Activated naive CD4-positive, alpha-beta T cell treated with anti-CD3 and anti-CD28 coated beads, Interleukin-2, amount 50 U/mL, for 16 hours (primary cell): ENCODE measurements around the gene PRLHR.
"Not testable (repeated sequence)": the region's sequence is repeated elsewhere in the genome, so short reads cannot be mapped to it uniquely, and the experiment has no call there.

Source experiments
- DNase-seq: peaks from one replicate; pipeline ENCODE4 v3.0.0-alpha.2; 2020

PRLHR gene

DNA sequence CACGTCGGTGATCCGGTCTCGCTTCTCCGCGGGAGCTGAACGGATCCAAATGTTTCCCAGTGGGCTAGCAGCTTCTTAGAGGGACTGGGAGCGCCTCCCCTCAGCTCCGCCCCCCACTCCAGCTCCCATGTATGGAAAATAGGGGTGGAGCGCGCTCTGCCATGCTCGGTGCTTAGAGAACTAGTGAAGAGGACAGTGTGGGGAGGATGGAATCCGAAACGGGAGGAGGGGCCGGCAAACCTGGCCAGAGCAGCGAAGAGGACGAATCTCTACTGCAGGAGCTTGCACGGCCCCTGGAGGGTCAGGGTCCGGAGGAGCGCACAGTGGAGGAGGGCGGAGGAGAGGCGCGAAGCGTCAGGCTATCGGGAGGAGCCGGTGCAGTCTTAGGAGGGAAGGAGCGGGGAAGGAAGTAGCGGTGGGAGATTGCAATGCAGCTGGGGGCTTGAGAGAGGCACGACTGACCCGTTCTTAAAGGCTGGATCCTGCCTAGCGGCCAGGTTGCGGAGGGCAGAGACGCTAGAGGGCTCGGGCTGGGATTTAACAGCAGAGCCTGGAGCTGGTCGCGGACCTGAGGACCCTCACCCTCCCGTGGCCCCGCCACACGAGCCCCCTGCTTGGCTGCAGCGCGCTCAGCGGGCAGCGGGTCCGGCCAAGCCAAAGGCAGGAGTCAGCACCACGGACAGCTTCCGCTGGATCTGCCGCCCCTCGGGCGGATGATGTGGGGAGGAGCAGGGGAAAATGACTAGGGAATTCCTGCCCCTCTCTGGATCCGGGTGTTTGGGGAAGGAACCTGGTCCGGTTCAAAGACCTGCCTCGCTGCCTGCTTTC lies at the start of gene PRLHR:
PRLHR (minus strand) TSS at position 51 of the 828 bp plus-strand sequence. CDS start 404 bp downstream, outside the sequence.
- DNase-seq, result no peak

DNA sequence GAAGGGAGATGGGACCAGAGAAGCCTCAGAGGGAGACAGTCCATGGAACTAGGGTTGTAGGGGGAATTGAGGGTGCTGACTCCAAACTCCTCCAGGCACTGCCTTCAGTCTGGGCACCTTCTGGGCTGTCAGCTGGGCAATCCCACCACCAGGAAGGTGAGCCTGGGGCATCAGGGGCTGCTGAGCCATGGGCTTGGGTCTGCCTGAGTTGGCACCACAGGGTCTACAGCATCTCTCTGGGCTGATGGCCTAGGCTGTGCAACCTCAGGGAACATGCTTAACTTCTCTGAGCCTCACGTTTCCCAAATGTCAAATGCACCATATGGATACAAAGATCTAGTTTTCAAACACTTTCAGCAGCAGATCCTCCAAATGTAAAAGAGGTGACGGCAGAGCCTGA lies 46.8 kb upstream of the PRLHR start:
- DNase-seq, result no peak

DNA sequence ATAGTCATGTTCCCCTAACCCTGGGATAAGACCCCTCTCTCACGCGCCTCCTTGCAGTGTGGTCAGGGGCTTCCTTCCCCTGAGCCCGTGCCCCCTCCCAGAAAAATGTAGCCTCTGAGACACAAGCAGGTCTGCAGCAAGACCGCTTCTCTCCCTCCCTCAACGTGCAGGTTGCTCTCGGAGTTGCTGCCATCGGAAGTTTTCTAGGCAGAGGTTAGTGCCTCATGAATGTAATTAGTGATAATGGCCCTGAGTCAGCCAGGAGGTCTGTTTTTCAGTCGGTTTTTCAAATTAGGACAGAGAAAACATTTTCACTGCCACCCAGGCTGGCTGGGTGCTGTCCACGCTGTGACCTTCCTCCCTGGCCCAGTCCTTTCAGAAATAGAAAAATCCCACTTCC lies 43.2 kb upstream of the PRLHR start:
- DNase-seq, result no peak

DNA sequence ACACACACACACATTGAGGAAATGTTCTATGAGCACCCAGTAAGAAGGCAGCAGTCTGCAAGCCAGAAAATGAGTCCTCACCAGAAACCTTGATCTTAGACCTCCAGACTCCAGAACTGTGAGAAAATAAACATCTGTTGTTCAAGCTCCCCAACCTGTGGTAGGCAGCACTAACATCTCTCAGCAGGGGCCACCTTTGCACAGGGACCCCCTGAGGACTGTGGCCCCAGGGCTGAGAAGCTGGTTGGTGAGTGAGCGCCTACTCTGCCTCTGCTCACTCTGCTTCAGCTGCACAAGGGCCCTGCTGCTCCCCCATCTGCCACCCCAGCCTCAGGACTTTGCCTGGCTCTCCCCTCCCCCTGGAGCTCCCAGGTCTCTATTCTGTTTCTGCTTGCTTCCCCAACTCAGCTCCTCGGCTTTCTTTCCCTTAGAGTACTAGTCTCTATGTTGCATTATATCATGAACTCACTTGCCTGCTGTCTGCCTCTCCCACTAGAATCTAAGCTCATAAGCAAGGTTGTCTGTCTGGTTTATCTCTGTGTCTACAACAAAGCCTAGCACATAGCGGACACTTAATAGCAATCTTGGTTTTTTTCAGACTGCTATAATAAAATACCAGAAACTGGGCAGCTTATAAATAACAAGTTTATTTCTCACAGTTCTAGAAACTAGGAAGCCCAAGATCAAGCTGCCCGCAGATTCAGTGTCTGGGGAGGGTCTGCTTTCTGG lies 40.4 kb upstream of the PRLHR start:
- no peak for DNase-seq

DNA sequence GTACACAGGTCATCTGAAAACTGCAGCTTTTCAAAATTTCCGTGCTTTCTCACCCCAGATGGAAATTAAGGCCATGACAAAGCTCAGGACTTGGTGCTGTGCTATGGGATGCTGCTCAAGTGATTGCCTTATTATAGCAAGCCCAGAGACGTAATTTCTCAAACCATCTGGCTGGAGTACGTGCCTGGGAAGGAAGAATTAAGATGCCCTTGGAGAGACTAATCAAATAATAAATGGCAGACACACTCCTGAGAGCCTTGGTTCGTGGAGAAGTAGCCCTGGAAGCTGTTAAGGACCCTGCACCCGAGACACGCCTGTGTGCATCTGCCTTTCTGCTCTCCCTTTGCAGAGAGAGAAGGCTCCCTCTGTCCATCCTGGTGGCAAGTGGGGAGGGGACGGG lies 38.3 kb upstream of the PRLHR start:
- no peak for DNase-seq

DNA sequence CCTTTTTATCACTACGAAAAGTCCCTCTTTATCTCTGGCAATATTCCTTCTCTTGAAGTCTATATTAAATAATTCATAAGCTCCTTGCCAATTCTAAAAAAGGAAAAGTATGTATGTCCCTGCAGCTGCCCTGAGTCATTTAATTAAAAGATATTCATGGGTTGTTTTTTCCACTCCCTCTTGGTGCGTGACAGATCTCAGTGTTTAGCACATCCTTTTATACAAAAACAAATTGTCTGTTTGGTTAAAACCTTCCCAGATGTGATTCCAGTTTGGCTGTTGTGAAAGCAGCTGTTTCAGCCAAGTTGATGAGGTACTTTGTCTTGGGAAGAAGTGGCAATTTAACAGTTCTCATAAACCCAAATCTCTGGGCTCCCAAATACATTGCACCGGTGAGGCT lies 33.8 kb upstream of the PRLHR start:
- no peak for DNase-seq

DNA sequence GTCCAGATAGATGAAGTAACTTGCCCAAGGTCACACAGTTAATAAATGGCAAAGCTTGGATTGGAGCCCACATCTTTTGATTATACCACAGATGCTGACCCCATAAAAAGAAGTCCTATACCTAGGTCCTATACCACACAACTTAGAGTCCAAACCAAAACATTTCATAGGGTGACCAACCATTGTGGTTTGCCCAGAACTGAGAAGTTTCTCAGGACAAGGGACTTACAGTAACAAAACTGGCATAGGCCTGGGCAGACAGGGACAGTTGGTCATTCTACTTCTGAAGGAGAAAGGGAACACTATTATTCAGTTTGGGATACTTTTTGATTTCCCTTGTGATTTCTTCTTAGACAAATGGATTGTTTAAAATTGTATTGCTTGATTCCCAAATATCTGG lies 32.9 kb upstream of the PRLHR start:
- DNase-seq, result no peak

DNA sequence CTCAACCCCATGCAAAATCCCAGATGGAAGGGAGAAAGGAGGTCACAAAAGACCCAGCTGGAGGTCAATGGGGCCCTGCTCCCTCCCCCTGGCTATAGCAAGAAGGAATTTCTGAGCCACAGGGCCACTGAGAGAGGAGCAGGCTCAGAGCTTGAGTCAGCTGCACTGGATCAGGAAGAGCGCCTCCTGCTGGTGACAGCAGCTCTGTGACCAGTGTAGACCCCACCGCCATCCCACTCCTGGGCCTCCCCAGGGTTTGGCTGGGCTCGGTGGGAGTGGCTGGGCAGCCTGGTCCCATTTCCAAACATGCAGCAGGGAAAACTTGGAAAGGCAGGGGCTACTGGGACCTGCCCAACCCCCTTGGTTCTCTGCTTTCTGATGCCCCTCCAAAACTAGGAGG lies 31.5 kb upstream of the PRLHR start:
- DNase-seq, result no peak

DNA sequence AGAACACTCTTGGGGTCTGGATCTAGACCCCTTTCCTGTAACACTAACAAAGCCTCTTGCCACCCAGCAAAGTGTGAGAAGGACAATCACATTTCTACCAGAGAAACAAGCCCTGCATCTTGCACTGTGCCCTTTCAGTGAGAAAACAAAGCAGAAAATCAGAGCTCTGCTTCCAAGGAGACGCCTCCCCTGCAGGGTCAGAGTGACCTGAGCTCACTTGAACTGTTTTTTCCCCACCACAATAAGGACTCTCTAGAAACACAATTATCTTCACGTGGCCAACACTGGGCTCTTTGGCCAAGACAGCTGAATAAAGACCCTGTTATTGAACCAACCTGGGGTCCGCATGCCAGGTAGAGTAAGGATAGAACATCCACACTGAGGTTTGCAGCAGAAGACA lies 30.1 kb upstream of the PRLHR start:
- no peak for DNase-seq

DNA sequence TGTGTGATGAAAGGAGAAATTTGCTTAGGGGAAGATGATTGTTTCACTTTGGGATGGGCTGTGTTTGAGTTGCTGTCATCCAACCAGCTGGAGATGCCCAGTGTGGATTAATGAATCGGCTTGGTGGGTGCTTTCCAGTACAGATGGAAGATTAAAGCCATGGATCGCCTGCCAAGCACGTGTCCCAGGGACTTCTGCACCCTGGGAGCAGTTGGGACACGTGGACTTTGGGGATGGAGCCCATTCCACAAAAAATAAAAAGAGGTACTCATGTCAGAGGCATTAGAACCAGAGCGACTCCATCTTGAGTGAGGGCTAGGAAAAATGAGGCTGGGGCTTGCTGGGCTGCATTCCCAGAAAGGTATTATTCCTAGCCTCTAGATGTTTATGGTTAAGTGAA lies 29.3 kb upstream of the PRLHR start:
- no peak for DNase-seq

DNA sequence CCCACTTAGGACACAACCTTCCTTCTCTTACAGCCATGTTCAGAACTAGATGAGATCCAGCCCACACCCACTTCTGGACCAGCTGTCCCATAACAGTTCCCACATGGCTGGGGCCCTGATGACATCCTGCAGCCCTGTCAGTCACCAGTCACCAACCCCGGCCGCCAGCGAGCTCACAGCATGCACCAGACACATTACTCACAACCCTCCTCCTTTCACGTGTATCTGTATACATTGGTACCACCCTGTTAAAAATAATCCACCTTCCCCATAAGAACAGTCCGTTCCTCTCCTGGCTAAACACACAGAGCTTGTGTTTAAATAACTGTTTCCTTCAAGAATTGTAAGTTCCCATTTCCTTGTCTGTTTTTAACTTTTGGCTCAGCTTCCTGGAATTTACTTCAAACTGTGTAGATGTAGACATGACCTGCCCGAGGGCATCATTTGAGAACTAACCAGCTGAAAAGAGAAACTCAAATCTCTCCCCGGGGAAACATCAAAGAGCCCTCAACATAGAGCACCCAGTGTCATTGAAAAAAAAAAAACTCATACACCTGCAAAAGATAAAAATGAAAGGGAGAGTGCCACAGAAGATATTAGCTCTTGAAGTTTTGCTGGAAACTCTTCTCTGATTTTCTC lies 26.0 kb upstream of the PRLHR start:
- peak; percentile 42 for DNase-seq

DNA sequence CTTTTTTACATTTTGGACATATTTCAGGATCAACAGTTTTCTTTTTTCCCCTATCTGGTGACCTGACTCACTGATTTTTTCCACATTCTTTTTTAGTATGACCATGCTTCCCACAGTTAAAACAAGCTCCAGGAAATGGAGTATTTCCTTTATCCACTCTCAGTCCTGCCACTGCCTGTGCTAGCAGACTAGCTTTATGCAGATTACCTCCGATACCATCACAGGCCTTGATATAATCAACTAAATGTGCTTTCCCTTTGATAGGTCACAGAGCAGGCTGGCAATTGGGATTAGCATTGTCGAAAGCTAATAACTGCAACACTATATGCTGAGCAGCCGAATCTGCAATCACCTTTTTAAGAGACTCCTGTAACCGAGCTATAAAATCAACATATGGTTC lies 18.4 kb upstream of the PRLHR start:
- not testable (repeated sequence) for DNase-seq

DNA sequence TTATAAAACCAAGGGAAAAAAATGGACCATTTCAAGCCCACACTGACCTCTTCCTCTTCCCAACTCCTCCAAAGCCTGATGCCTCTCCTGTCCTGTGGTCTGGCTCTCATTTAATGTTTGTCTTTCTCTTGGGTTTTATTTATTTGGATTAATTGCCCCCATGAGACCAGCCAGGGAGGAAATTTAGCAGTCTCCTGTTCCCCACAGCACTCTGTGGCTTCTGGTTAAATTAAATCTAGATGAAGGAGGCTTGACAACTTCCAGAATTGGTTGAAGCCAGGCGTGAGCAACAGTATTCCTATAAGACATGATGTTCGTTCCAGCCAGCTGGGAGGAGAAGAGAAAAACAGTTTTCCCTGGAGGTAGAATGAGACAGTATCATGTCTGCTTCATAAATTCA lies 15.1 kb upstream of the PRLHR start:
- DNase-seq, result no peak

DNA sequence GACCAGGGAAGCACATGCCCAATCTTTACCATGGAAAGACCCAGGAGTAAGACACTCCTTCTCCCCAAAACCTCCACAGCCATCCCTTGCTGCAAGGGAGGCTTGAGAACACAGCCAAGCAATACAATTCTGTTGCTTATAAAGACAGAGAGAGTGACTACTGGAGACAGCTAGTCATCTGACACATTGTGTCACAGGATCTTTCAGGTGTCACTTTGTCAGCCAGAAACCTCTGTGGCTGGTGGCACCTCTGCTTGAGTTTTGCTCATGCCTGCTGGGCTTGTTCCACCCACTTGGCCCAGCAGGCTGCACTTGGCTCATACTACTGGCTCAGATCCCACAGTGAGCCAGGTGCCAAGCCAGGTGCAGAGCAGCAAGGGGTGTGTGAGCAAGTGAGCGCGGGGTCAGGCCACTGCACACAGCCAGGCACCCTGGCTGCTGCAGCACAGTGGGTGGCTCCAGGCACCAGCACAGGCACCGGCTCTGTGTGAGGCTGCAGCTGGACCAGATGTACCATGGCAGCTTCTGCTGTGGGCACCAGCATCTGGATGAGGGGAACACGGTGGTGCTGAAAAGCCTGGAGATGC lies 12.4 kb upstream of the PRLHR start:
- no peak for DNase-seq

DNA sequence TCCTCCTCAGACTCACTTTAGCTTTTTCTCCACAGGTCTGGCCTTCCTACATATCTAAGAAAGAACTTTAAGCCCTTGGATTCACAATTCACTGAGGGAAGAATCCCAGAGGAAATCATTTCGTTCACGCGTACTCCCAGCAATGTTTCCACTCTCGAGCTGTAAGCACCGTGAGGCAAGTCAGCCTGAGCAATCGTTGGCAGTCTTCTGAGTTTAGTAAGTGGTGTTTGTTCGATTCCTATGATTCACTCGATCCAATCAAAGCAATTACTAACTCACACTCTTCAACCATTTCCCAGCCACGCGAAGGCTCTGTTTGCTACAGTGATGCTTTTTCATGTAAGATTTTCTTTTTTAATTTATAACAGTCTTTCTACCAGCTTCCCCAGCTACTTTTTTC lies 10.2 kb upstream of the PRLHR start:
- no peak for DNase-seq

DNA sequence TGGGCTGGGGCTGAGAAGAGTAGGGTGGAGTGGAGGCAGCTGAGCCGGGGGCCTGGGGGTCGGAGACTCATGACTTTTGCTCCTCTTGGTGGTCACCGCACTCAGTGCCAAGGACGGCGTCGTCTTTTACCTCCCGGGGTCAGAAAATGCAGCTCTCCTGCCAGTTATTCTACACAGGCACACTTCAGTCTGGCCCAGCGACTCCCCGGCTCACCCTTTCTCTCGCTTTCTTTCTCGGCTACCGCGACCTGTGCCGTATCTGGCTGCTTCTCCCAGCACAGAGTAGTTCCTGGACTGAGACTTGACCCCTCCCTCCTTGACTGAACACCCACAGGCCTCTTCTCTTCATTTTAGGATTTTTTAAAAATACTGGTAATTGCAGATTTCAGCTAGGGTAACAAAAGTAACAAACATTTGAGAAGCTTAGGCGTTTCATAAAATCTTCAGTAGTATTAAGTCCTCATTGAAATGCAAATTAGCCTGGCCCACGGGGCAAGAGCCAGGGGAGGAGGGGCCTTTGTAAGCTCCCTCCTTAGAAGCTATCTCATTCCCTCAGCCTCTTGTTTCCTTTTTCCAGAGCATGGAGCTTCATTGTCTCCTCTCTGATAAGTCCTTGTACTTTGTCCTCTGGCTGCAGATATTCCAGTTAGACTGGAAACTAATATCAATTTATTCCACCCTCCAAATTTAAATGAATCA lies 1.1 kb upstream of the PRLHR start:
- no peak for DNase-seq

DNA sequence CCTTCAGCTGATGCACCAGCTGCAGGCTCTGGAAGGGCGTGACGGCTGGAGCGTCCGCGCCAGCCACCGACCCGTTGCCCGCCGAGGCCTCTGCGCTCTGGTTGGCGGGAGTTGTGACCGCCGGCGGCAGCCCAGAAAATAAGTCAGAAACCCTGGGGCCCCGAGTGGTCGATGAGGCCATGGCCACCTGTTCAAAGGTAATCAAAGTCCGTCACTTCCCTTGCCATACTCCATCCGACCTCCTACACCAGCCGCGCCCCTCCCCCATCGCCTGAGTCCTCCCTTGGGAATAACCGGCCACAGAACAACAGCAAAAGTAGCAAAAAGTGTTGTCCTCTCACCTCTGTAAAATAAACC lies 406 bp downstream of the PRLHR start:
- no peak for DNase-seq

DNA sequence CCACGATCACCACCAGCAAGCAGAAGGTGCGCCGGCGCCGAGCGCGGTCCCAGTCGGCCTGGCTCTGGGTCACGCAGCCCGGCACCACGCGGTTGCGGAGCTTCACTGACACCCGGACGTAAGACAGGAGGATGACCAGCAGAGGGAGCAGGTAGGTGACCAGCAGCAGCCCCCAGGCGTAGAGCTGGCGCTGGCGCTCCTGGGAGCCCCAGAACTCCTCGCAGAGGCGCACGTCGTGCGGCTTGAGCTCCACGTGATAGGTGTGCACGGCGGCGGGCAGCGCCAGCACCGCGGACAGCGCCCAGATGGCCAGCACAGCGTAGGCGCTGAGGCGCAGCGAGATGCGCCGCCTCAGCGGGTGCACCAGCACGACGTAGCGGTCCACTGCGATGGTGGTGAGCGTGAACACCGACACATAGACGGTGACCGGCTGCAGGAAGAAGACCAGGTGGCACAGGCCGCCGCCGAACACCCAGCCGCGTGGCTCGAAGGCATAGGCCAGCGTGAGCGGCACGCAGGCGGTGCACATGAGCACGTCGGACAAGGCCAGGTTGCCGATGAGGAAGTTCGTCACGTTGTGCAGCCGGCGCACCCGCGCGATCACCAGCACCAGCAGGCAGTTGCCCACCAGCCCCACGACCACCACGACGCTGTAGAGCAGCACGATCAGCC lies 920 bp downstream of the PRLHR start:
- DNase-seq, result peak; percentile 43

DNA sequence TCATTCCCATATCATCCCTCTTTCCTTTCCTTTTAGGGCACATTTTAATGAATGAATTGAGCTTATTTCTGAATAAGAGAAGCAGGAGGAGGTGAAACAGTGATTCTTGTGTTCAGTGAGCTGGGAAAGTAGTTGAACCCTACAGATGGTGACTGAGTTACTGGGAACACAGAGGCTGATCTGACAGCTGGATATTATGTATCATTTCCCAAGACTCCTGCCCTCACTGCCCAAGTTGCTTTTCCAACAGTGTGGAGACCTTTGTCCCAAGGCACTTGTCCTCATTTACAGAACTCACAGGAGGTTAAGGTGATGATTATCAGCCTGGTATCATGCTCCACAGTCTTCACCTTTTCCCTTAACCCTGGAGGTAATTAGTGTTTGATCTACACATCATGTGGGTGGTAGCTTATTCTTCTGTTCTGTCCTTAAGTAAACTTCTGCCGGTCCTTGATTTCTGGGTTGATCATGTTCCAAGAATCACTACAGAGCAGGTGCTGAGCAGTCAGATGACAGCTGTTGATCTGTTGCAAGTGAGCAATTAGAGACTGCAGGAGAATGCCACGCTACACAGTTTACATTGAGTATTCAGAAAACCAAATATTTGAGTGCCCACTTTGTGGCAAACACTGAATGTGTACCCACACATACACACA lies 2.6 kb downstream of the PRLHR start:
- no peak for DNase-seq

DNA sequence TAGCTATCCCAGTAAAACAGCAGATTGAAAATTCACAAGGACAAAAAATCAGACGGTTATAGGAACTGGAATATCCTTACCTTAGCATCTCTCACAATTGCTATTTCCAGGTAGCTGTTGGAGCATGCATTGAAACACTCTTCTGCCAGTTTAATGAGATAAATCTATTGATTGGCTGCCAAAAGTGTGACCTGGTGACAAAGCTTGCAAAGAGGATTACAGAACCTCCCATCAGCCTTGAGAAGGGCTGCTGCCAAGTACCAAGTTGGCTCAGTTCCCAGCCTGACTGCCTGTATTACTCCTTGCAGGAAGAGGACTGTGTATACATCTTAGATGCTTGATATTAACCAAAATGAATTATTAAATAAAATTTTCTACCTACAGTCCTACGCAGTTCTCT lies 5.1 kb downstream of the PRLHR start:
- DNase-seq, result no peak

DNA sequence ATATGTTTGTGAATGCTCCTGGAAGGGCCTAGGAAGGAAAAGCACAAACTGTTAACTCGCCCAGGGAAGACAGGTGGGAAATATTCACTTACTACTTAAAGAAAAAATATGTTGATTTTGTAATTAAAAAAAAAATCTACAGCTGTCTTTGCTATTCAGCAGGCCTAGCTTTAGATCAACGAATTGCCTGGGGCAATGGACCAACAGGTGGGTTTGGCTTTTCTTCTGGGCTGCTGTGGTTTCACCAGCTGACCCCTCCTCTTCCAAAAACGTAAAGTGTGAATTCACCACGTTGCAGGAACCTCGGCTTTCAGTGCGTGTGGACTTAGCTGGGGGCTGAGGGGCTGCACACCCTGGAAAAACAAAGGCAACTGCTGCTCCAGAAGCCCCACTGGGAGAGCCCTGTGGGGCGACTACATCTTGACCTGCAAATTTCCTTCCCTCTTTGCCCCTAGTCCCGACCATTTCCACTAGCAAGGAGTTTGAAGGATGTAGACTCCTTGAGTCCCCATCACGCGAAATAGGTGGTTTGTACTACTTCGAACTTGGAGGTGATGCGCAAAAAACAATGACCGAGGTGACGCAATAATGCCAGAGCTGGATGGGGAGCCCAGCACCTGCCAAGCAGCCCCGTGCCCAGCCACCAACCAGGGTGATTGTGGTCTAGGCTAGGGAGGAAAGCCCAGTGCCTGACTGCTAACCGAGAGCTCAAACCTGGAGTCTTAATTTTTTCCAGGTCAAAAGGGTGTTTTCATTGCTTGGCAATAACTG lies 7.4 kb downstream of the PRLHR start:
- no peak for DNase-seq
